HL-60 (cell line): Measurements from ENCODE around the gene CD300LF.

ENCODE experiments used
- DNase-seq, 2 experiments: peaks; one replicate each; pipeline ENCODE4 v3.0.0-alpha.2; 2010 to 2020; ENCODE audit warnings: low read depth in 1 of 2, low spot score in 1 of 2
- H3K27ac ChIP-seq: fragments of 250-450 bp; sonication (Bioruptor Pico); replicated peaks from 2 replicates; pipeline ENCODE4 v1.5.1; 2020; ENCODE audit warnings: mild to moderate bottlenecking, moderate library complexity
- H3K27me3 ChIP-seq: fragments of 250-450 bp; sonication (Bioruptor Pico); 2 replicates; pipeline ENCODE4 v1.5.1; 2021; ENCODE audit warnings: mild to moderate bottlenecking, moderate library complexity; ENCODE audit not compliant: insufficient read depth, poor library complexity, severe bottlenecking
- H3K4me3 ChIP-seq: replicated peaks from 2 replicates; pipeline ENCODE4 v1.5.1; 2011; ENCODE audit warnings: mild to moderate bottlenecking, control low read depth, low read length; ENCODE audit not compliant: insufficient read depth
- GABPA ChIP-seq: IDR thresholded peaks from 2 replicates; pipeline ENCODE4 v1.6.1; 2012; ENCODE audit warnings: low read depth
- POLR2AphosphoS5 ChIP-seq: IDR thresholded peaks from 2 replicates; pipeline ENCODE4 v1.6.1; 2012; ENCODE audit warnings: low read depth
- SPI1 ChIP-seq: IDR thresholded peaks from 2 replicates; pipeline ENCODE4 v1.6.1; 2012; ENCODE audit warnings: low read depth, mild to moderate bottlenecking, borderline replicate concordance
- TF ChIP-seq, protein P1 (sequence below): IDR thresholded peaks from 2 replicates; pipeline ENCODE4 v1.6.1; 2012; ENCODE audit warnings: low read depth; ENCODE audit not compliant: insufficient replicate concordance
- TF ChIP-seq, protein P2 (sequence below): IDR thresholded peaks from one replicate; pipeline ENCODE4 v1.5.1; 2011; ENCODE audit warnings: low read length, control low read depth, inconsistent platforms; ENCODE audit not compliant: insufficient read depth

Gene CD300LF

DNA sequence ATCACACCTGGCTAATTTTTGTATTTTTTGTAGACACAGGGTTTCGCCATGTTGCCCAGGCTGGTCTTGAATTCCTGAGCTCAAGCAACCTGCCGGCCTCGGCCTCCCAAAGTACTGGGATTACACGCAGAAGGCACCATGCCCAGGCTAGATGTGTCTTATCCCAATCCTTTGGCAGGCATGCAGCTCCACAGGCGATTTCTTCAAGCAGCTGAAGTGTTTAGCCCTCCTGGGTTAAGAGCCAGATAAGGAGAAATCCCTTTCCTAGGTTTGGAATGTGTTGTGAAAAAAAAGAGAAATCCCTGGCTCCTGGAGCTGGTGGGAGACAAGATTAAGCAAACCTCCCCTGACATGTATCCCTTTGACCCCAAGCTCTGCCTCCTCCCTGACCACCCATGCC, 33.7 kb upstream of the CD300LF start:
- no peak for DNase-seq
- Histone ChIP-seq H3K27ac (peak overlapping the region; percentile 24; the same call in 1 of the 2 replicates), H3K27me3 (no peaks in the 10 kb centered on the region), H3K4me3 (no peak overlapping the region)
- TF ChIP-seq POLR2AphosphoS5 = no peak
- no peak for TF ChIP-seq SPI1
- TF ChIP-seq, protein P1, sequence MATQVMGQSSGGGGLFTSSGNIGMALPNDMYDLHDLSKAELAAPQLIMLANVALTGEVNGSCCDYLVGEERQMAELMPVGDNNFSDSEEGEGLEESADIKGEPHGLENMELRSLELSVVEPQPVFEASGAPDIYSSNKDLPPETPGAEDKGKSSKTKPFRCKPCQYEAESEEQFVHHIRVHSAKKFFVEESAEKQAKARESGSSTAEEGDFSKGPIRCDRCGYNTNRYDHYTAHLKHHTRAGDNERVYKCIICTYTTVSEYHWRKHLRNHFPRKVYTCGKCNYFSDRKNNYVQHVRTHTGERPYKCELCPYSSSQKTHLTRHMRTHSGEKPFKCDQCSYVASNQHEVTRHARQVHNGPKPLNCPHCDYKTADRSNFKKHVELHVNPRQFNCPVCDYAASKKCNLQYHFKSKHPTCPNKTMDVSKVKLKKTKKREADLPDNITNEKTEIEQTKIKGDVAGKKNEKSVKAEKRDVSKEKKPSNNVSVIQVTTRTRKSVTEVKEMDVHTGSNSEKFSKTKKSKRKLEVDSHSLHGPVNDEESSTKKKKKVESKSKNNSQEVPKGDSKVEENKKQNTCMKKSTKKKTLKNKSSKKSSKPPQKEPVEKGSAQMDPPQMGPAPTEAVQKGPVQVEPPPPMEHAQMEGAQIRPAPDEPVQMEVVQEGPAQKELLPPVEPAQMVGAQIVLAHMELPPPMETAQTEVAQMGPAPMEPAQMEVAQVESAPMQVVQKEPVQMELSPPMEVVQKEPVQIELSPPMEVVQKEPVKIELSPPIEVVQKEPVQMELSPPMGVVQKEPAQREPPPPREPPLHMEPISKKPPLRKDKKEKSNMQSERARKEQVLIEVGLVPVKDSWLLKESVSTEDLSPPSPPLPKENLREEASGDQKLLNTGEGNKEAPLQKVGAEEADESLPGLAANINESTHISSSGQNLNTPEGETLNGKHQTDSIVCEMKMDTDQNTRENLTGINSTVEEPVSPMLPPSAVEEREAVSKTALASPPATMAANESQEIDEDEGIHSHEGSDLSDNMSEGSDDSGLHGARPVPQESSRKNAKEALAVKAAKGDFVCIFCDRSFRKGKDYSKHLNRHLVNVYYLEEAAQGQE = no peak
- TF ChIP-seq, protein P2, sequence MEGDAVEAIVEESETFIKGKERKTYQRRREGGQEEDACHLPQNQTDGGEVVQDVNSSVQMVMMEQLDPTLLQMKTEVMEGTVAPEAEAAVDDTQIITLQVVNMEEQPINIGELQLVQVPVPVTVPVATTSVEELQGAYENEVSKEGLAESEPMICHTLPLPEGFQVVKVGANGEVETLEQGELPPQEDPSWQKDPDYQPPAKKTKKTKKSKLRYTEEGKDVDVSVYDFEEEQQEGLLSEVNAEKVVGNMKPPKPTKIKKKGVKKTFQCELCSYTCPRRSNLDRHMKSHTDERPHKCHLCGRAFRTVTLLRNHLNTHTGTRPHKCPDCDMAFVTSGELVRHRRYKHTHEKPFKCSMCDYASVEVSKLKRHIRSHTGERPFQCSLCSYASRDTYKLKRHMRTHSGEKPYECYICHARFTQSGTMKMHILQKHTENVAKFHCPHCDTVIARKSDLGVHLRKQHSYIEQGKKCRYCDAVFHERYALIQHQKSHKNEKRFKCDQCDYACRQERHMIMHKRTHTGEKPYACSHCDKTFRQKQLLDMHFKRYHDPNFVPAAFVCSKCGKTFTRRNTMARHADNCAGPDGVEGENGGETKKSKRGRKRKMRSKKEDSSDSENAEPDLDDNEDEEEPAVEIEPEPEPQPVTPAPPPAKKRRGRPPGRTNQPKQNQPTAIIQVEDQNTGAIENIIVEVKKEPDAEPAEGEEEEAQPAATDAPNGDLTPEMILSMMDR = no peak
- TF ChIP-seq GABPA = no peak

DNA sequence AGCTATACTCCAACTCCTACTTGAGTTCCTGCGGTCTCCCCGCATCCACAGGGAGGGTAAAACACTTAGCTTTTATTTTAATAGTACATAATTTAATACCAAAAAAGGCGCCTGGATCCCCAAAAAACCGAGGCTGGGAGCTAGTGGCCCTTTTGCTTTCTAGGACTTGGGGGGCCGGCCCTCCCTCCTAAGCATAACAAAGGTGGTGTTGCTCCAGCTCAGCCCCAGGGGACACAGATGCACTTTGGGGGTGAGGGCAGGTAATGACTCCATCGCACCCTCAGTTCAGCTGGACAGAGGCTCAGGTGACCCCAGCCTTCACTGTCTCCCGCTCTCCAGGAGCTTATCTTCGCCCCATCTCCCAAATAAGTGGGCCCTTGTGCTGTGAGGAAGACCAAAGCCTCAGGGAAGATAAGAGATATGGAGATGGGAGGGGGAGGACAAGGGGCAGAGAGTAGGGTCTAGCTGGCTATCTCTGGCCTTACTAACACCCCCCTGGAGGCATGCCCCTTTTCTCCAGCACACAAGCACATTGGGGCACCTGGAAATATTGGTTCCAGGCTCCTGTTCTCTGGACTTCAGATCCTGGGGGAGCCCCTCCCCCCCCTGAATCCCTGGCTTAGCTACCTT, 32.9 kb upstream of the CD300LF start:
- no peak overlapping the region for H3K4me3 ChIP-seq

DNA sequence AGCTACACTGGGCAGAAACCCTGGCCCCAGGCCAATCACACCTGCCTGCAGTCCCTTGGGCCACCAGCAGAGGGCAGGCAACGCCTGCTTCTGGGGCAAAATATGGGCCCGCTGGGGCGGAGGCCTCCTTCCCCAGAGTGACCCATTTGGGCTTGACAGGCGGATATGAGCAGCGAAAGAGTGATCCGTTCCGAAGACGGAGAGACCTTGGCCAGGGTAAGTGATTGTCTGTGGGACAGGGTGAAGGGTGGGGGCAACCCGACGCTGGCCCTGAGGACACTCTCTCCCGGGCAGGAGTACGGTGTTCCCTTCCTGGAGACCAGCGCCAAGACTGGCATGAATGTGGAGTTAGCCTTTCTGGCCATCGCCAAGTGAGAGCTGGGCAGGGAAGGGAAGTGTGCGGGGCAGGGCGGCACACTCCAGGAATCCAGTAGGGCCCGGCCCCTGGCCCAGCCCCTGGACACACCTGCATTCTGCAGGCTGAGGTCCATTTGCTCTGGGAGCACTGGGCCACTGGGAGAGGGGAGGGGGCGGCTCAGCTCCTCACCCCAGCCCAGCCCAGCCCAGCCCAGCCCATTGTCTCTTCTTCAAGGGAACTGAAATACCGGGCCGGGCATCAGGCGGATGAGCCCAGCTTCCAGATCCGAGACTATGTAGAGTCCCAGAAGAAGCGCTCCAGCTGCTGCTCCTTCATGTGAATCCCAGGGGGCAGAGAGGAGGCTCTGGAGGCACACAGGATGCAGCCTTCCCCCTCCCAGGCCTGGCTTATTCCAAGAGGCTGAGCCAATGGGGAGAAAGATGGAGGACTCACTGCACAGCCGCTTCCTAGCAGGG, 32.2 kb upstream of the CD300LF start:
- TF ChIP-seq SPI1 (no peak), GABPA (no peak), POLR2AphosphoS5 (0 out of 2 replicates have a peak, but pooled peaks have one; percentile 49)
- TF ChIP-seq, protein P1 = no peak
- TF ChIP-seq, protein P2 = peak; percentile 99
- Histone ChIP-seq H3K27me3 (no peaks in the 10 kb centered on the region), H3K27ac (no peak overlapping the region; the same call in 1 of the 2 replicates), H3K4me3 (no peak overlapping the region)
- DNase-seq = peak in 1 of 2 experiments; percentile 75

More for the DNA sequence above, 32.9 kb upstream of the CD300LF start:
- Histone ChIP-seq H3K27ac (no peak overlapping the region), H3K27me3 (no peaks in the 10 kb centered on the region)
- TF ChIP-seq, protein P1 = no peak
- no peak for TF ChIP-seq SPI1
- TF ChIP-seq, protein P2 = no peak
- no peak for TF ChIP-seq GABPA
- TF ChIP-seq POLR2AphosphoS5 = no peak
- DNase-seq = no peak
